Measurements from ENCODE around the gene ACCS. TPM values are rescaled to one million over a fixed set of nuclear protein-coding genes. Genes with fewer than 3 reads are reported as not detected.

Gene ACCS
- total RNA-seq, 1 experiment from 2014 or later = 7.5 TPM

GRCh38 chr11:44113572-44113971 lies 47.5 kb downstream of the ACCS start:
- no peak overlapping the region for H3K23ac ChIP-seq (ENCODE audit: insufficient read length, low read depth, low read length)
- no peak overlapping the region for H2BK20ac ChIP-seq (ENCODE audit: low read depth, low read length, poor library complexity, severe bottlenecking)
- H2AK5ac ChIP-seq (ENCODE audit: insufficient read length, low read length) = no peak overlapping the region
- WGBS (ENCODE audit: extremely low coverage, insufficient read length, low lambda C conversion rate) = no CpG with 5 or more reads among the region's 3 CpGs
- Mint-ChIP-seq H3K36me3 (ENCODE audit: insufficient read depth in 1 of 3, low read depth in 3 of 3) (peaks cover 2 to 50% (median 22%) of the 10 kb centered on the region in 3 experiments; a peak in 6 of 7 replicates), H3K4me1 (peaks cover 8 to 9% of the 10 kb centered on the region in 2 experiments), H3K4me3 (no peak overlapping the region), H3K9me3 (no peaks in the 10 kb centered on the region; a peak in 1 of 5 replicates), H3K27ac (no peak overlapping the region; a peak in 1 of 7 replicates), H3K27me3 (ENCODE audit: low read depth) (no peaks in the 10 kb centered on the region)
- H4K5ac ChIP-seq (ENCODE audit: insufficient read length, low read depth, low read length) = no peak overlapping the region
- no peak overlapping the region for H2BK120ac ChIP-seq (ENCODE audit: low read depth, low read length, poor library complexity, severe bottlenecking)
- H3T11ph ChIP-seq (ENCODE audit: low read length) = no peak overlapping the region
- H3K4me2 ChIP-seq (ENCODE audit: insufficient read depth, insufficient read length, low read length) = no peak overlapping the region
- no peak for TF ChIP-seq CTCF (conservative IDR thresholded peaks at IDR 0.05)
- no peak overlapping the region for H3K14ac ChIP-seq (ENCODE audit: insufficient read depth, low read length)
- H3K4ac ChIP-seq (ENCODE audit: low read depth, low read length) = no peak overlapping the region
- H4K8ac ChIP-seq (replicated peaks; ENCODE audit: insufficient read length, low read depth, low read length) = no peak overlapping the region
- H3K23me2 ChIP-seq (ENCODE audit: insufficient read length, low read depth, low read length, poor library complexity, severe bottlenecking) = no peaks in the 10 kb centered on the region
- no peaks in the 10 kb centered on the region for H3K79me1 ChIP-seq (ENCODE audit: insufficient read depth, low read depth, low read length, poor library complexity, severe bottlenecking)
- H3K4me1 ChIP-seq (ENCODE audit: insufficient read depth, low read length) = 0 out of 2 replicates have a peak, but pooled peaks cover 3% of the 10 kb centered on the region
- H4K91ac ChIP-seq (ENCODE audit: insufficient read length, low read depth, low read length) = no peak overlapping the region
- no peaks in the 10 kb centered on the region for H3K27me3 ChIP-seq (ENCODE audit: insufficient read depth, low read length)
- H2BK15ac ChIP-seq (ENCODE audit: low read depth, low read length) = no peak overlapping the region
- no peak for DNase-seq
- H2BK12ac ChIP-seq (ENCODE audit: insufficient read length, low read depth, low read length) = no peak overlapping the region
- H4K20me1 ChIP-seq (ENCODE audit: control insufficient read depth, insufficient read depth, insufficient read length) = no peaks in the 10 kb centered on the region
- no peak overlapping the region for H3K27ac ChIP-seq (ENCODE audit: insufficient read length, low read depth, low read length)
- H3K9ac ChIP-seq (ENCODE audit: extremely low read depth, insufficient read length, low read length) = no peak overlapping the region
- H2BK5ac ChIP-seq (ENCODE audit: insufficient read length, low read length) = no peak overlapping the region
- no peaks in the 10 kb centered on the region for H3K79me2 ChIP-seq (ENCODE audit: insufficient read depth, low read length)
- H2AFZ ChIP-seq (ENCODE audit: low read length) = no peak overlapping the region
- H3K18ac ChIP-seq (ENCODE audit: insufficient read length, low read depth, low read length) = no peak overlapping the region
- H3K56ac ChIP-seq (ENCODE audit: insufficient read length, low read depth, low read length) = no peak overlapping the region
- no peaks in the 10 kb centered on the region for H3K9me3 ChIP-seq (ENCODE audit: control insufficient read depth, low read depth, low read length)

Data from H9 (cell line).